Esophagus muscularis mucosa (tissue), 4 donors: ENCODE data around the gene MCF2L2. TPM values are rescaled to one million over a fixed set of nuclear protein-coding genes. Genes with fewer than 3 reads are reported as not detected.
"Not testable (repeated sequence)": the region's sequence is repeated elsewhere in the genome, so short reads cannot be mapped to it uniquely, and the experiment has no call there.

ENCODE experiments used
- DNase-seq: peaks from one replicate; pipeline ENCODE4 v3.0.0-alpha.2; 2017; ENCODE audit errors: extremely low spot score
- H3K27ac ChIP-seq, 4 donors: fragments of 200-600 bp; sonication (generic); replicated peaks in 1 of 4; 1 replicate in 3 of 4; 2 replicates in 1 of 4; pipeline ENCODE4 v1.5.1; 2016 to 2019; ENCODE audit warnings: mild to moderate bottlenecking in 1 of 4
- H3K27me3 ChIP-seq, 4 donors: fragments of 200-600 bp; sonication (generic); one replicate each; pipeline versions ENCODE4 v1.5.1 to v1.6.0; 2016 to 2019
- H3K36me3 ChIP-seq, 4 donors: fragments of 200-600 bp; sonication (generic); one replicate each; pipeline ENCODE4 v1.5.1; 2016 to 2019
- H3K4me1 ChIP-seq, 4 donors: fragments of 200-600 bp; sonication (generic); one replicate each; pipeline ENCODE4 v1.5.1; 2016 to 2019
- H3K4me3 ChIP-seq, 4 donors: fragments of 200-600 bp; sonication (generic); 1 replicate in 2 of 4; 2 replicates in 2 of 4; pipeline ENCODE4 v1.5.1; 2016 to 2019; ENCODE audit warnings: mild to moderate bottlenecking in 4 of 4, moderate library complexity in 1 of 4
- H3K9me3 ChIP-seq, 4 donors: fragments of 200-600 bp; sonication (generic); 1 replicate in 3 of 4; 2 replicates in 1 of 4; pipeline ENCODE4 v1.5.1; 2016 to 2019
- EP300 ChIP-seq: sonication (generic); formaldehyde crosslinking; IDR thresholded peaks from one replicate; pipeline ENCODE4 v1.6.1; 2017; ENCODE audit warnings: antibody characterized with exemption
- POLR2A ChIP-seq: fragments of 450-650 bp; IDR thresholded peaks from one replicate; pipeline ENCODE4 v1.6.1; 2017; ENCODE audit warnings: antibody characterized with exemption, moderate library complexity, mild to moderate bottlenecking, low read depth
- POLR2AphosphoS5 ChIP-seq, 2 donors: sonication (generic); formaldehyde crosslinking; IDR thresholded peaks; one replicate each; pipeline ENCODE4 v1.6.1; 2017; ENCODE audit warnings: antibody characterized with exemption in 2 of 2
- WGBS: methylation state at CpG from one replicate; pipeline ENCODE4 v1.1.5; 2018; 5-methylcytosine and 5-hydroxymethylcytosine counted together
- intact Hi-C: fragments of 100-400 bp; cut with DNase I; formaldehyde crosslinking; loops from one replicate; pipeline ENCODE4 v1.15.1; 2023
- total RNA-seq, 4 donors: library from RNA; depleted of rRNA; stranded (reverse); fragments of >200 nt; gene quantifications; one replicate each; pipeline versions ENCODE4 v1.1.0 to v1.2.1, GENCODE V29; 2016
- TF ChIP-seq, protein P1 (sequence below), 3 experiments: fragments of 200-600 bp in 2 of 3; fragments of 450-650 bp in 1 of 3; sonication (generic) in 2 of 3; IDR thresholded peaks; one replicate each; pipeline ENCODE4 v1.5.1; 2017 to 2019; ENCODE audit warnings: antibody characterized with exemption in 3 of 3, mild to moderate bottlenecking in 2 of 3, moderate library complexity in 1 of 3

Gene MCF2L2
- total RNA-seq, 4 donors from 2014 or later = 0.99 to 3.3 (median 1.3) TPM

DNA sequence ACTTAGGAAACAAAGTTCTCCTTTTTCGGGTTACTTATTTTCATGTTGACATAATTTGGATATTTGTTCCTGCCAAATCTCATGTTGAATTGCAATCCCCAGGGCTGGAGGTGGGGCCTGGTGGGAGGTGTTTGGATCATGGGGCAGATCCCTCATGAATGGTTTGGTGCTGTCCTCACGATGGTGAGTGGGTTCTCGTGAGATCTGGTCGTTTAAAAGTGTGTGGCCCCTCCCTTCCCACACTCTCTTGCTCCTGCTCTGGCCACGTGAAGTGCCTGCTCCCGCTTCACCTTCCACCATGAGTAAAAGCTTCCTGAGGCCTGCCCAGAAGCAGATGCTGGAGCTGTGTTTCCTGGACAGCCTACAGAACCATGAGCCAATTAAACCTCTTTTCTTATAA lies 43.7 kb upstream of the MCF2L2 start:
- Histone ChIP-seq H3K9me3 (no peaks in the 10 kb centered on the region), H3K27ac (no peak overlapping the region), H3K4me1 (peaks cover 0 to 8% (median 3%) of the 10 kb centered on the region in 4 donors), H3K27me3 (no peaks in the 10 kb centered on the region), H3K36me3 (no peaks in the 10 kb centered on the region), H3K4me3 (no peak overlapping the region)
- no peak for TF ChIP-seq POLR2A
- TF ChIP-seq POLR2AphosphoS5 (IDR thresholded peaks at IDR 0.05) = no peak
- TF ChIP-seq EP300 = no peak
- TF ChIP-seq, protein P1, sequence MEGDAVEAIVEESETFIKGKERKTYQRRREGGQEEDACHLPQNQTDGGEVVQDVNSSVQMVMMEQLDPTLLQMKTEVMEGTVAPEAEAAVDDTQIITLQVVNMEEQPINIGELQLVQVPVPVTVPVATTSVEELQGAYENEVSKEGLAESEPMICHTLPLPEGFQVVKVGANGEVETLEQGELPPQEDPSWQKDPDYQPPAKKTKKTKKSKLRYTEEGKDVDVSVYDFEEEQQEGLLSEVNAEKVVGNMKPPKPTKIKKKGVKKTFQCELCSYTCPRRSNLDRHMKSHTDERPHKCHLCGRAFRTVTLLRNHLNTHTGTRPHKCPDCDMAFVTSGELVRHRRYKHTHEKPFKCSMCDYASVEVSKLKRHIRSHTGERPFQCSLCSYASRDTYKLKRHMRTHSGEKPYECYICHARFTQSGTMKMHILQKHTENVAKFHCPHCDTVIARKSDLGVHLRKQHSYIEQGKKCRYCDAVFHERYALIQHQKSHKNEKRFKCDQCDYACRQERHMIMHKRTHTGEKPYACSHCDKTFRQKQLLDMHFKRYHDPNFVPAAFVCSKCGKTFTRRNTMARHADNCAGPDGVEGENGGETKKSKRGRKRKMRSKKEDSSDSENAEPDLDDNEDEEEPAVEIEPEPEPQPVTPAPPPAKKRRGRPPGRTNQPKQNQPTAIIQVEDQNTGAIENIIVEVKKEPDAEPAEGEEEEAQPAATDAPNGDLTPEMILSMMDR (IDR thresholded peaks at IDR 0.05) = no peak
- intact Hi-C loops = no loop called here
- DNase-seq = peak; percentile 62
- WGBS = 66% methylated on average over 6 of the region's 6 CpGs

DNA sequence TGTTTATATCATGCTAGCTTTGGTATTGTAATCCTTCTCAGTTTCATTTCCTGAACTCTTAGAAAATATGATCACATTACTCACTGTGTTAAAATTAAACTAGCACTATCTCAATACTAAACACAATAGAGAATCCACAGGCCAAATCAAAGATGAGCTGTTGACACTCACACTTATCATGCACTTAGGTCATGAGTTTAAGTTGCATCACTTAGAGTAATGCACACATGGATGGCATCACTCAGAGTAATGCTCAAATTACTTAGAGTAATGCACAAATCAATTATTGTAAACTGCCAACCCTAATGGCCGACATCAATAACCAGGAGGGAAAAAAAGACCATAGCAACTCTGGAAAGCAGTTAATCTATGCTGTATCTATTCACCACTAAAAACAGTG lies 40.0 kb upstream of the MCF2L2 start:
- WGBS = 100% methylated on average over 1 of the region's 1 CpG
- no peak for TF ChIP-seq POLR2A
- TF ChIP-seq, protein P1 (IDR thresholded peaks at IDR 0.05) = no peak
- no peak for TF ChIP-seq EP300
- no peak for TF ChIP-seq POLR2AphosphoS5 (IDR thresholded peaks at IDR 0.05)
- intact Hi-C loops = no loop called here
- no peaks in the 10 kb centered on the region for H3K36me3 ChIP-seq
- peaks cover 0 to 8% (median 3%) of the 10 kb centered on the region in 4 donors for H3K4me1 ChIP-seq
- H3K27me3 ChIP-seq = peaks cover 0 to 4% (median 0%) of the 10 kb centered on the region in 4 donors
- H3K27ac ChIP-seq = no peak overlapping the region
- no peak overlapping the region for H3K4me3 ChIP-seq
- no peak for DNase-seq
- no peaks in the 10 kb centered on the region for H3K9me3 ChIP-seq

DNA sequence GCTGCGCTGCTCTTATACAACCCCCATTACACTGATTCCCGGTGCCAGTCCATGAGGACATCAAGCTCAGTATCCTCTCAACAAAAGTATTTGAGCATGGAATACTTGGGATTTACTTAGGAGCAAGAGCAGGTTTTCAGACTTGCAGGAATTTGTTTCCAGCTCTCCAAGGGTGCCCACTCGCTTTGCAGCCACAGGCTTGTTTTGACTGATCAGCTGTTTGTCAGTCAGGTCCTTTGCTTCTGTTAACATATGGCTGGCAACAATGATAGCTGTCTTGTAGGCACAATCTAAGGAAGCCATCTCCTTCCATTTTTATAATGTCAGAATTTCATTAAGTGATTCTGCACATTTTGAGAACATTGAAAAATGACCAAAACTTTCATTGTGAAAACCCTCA lies 38.2 kb upstream of the MCF2L2 start:
- DNase-seq = peak; percentile 37
- WGBS = 67% methylated on average over 3 of the region's 3 CpGs
- no peaks in the 10 kb centered on the region for H3K9me3 ChIP-seq
- TF ChIP-seq, protein P1 (IDR thresholded peaks at IDR 0.05) = no peak
- TF ChIP-seq EP300 (no peak), POLR2AphosphoS5 (IDR thresholded peaks at IDR 0.05) (no peak)
- H3K27me3 ChIP-seq = peaks cover 0 to 4% (median 0%) of the 10 kb centered on the region in 4 donors
- H3K36me3 ChIP-seq = no peaks in the 10 kb centered on the region
- intact Hi-C loops = no loop called here
- no peak overlapping the region for H3K27ac ChIP-seq
- H3K4me3 ChIP-seq = no peak overlapping the region
- peaks cover 0 to 8% (median 3%) of the 10 kb centered on the region in 4 donors for H3K4me1 ChIP-seq

DNA sequence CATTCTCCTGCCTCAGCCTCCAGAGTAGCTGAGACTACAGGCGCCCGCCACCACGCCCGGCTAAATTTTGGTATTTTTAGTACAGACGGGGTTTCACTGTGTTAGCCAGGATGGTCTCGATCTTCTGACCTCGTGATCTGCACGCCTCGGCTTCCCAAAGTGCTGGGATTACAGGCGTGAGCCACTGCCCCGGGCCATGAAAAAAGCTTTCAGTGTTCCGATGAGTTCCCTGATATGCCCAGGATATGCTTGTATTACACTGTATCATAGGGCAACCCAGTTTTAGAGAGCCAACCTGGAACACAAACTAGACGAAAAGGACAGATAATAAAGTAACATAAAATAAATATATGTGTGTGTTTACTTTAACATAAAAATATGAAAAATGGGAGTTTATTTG lies 37.3 kb upstream of the MCF2L2 start:
- H3K9me3 ChIP-seq, intact Hi-C loops, H3K36me3 ChIP-seq, DNase-seq, H3K4me1 ChIP-seq, H3K4me3 ChIP-seq, H3K27me3 ChIP-seq, H3K27ac ChIP-seq: not testable (repeated sequence)
- 74% methylated on average over 13 of the region's 13 CpGs for WGBS

DNA sequence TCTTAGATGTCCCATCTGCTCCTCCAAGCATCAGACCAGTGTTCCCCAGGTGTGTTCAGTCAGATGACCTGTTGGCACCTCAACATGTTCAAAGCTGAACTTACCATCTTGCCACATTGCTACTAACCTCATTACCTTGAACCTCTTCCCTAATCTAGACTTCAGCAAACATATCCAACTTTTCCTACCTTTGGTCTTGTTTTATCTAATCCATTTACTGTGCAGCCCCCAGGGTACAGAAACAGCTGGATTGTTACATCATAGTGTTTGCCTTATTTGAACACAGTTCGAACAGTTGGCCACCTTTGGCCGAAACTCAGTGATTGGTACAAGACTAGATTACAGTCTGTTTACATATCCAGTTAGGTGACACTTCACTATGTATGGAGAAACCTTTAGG lies 36.1 kb upstream of the MCF2L2 start:
- Histone ChIP-seq H3K27me3 (peaks cover 0 to 4% (median 0%) of the 10 kb centered on the region in 4 donors), H3K4me3 (no peak overlapping the region), H3K27ac (no peak overlapping the region), H3K9me3 (no peaks in the 10 kb centered on the region), H3K36me3 (no peaks in the 10 kb centered on the region), H3K4me1 (peaks cover 0 to 5% (median 1%) of the 10 kb centered on the region in 4 donors)
- intact Hi-C loops = no loop called here
- TF ChIP-seq POLR2A (no peak), EP300 (no peak), POLR2AphosphoS5 (IDR thresholded peaks at IDR 0.05) (no peak)
- TF ChIP-seq, protein P1 (IDR thresholded peaks at IDR 0.05) = no peak
- no peak for DNase-seq
- 76% methylated on average over 2 of the region's 2 CpGs for WGBS
